Mesenchymal stem cell (in vitro differentiated cells and primary cell): ENCODE measurements around the gene WDR18.

Source experiments
- DNase-seq: peaks from one replicate; pipeline ENCODE4 v3.0.0-alpha.2; 2013
- H2AFZ ChIP-seq: one replicate; pipeline ENCODE4 v1.6.1; 2013; ENCODE audit warnings: low read depth, mild to moderate bottlenecking, control low read depth, inconsistent platforms, low read length, moderate library complexity
- H2AK5ac ChIP-seq: 2 replicates; pipeline ENCODE4 v1.6.1; 2013; ENCODE audit warnings: low read length, moderate library complexity, mild to moderate bottlenecking, inconsistent platforms; ENCODE audit not compliant: severe bottlenecking
- H2BK120ac ChIP-seq: one replicate; pipeline ENCODE4 v1.6.1; 2013; ENCODE audit warnings: low read depth, mild to moderate bottlenecking, inconsistent platforms, low read length, moderate library complexity
- H2BK12ac ChIP-seq, 2 experiments: one replicate each; pipeline ENCODE4 v1.6.1; 2013; ENCODE audit warnings: inconsistent platforms in 2 of 2, low read length in 2 of 2, mild to moderate bottlenecking in 2 of 2, moderate library complexity in 2 of 2, control low read depth in 1 of 2
- H2BK15ac ChIP-seq: one replicate; pipeline ENCODE4 v1.6.1; 2013; ENCODE audit warnings: mild to moderate bottlenecking, low read depth, inconsistent platforms; ENCODE audit not compliant: poor library complexity, severe bottlenecking
- H2BK5ac ChIP-seq: 2 replicates; pipeline ENCODE4 v1.6.1; 2013; ENCODE audit warnings: low read depth, mild to moderate bottlenecking, low read length, control low read depth, inconsistent platforms; ENCODE audit not compliant: poor library complexity, severe bottlenecking
- H3K14ac ChIP-seq, 2 experiments: one replicate each; pipeline ENCODE4 v1.6.1; 2013; ENCODE audit warnings: inconsistent platforms in 2 of 2, low read length in 2 of 2, control low read depth in 1 of 2, mild to moderate bottlenecking in 1 of 2, moderate library complexity in 1 of 2
- H3K18ac ChIP-seq, 2 experiments: one replicate each; pipeline ENCODE4 v1.6.1; 2013; ENCODE audit warnings: inconsistent platforms in 2 of 2, low read length in 2 of 2, control low read depth in 1 of 2, low read depth in 1 of 2, mild to moderate bottlenecking in 1 of 2
- H3K23ac ChIP-seq, 2 experiments: one replicate each; pipeline ENCODE4 v1.6.1; 2013; ENCODE audit warnings: inconsistent platforms in 2 of 2, low read length in 2 of 2, mild to moderate bottlenecking in 2 of 2, moderate library complexity in 2 of 2, control low read depth in 1 of 2
- H3K27ac ChIP-seq: 2 replicates; pipeline ENCODE4 v1.5.1; 2013; ENCODE audit warnings: mild to moderate bottlenecking, moderate library complexity, low read length, control low read depth, inconsistent platforms; ENCODE audit not compliant: poor library complexity, severe bottlenecking
- H3K27me3 ChIP-seq, 2 experiments: 2 replicates each; pipeline versions ENCODE4 v1.6.1 to v1.7.0; 2013; ENCODE audit warnings: low read length in 2 of 2, mild to moderate bottlenecking in 2 of 2, moderate library complexity in 2 of 2, control low read depth in 1 of 2, inconsistent platforms in 1 of 2; ENCODE audit not compliant: control insufficient read depth in 1 of 2, insufficient read depth in 1 of 2
- H3K36me3 ChIP-seq, 2 experiments: 2 replicates each; pipeline versions ENCODE4 v1.6.1 to v1.7.0; 2013; ENCODE audit warnings: low read length in 2 of 2, control low read depth in 1 of 2, inconsistent platforms in 1 of 2, low read depth in 1 of 2, mild to moderate bottlenecking in 1 of 2; ENCODE audit not compliant: insufficient read depth in 2 of 2, control insufficient read depth in 1 of 2
- H3K4ac ChIP-seq, 2 experiments: one replicate each; pipeline ENCODE4 v1.6.1; 2013; ENCODE audit warnings: inconsistent platforms in 2 of 2, low read length in 2 of 2, mild to moderate bottlenecking in 2 of 2, moderate library complexity in 2 of 2, control low read depth in 1 of 2, low read depth in 1 of 2
- H3K4me1 ChIP-seq: 2 replicates; pipeline ENCODE4 v1.6.1; 2013; ENCODE audit warnings: low read depth, low read length, control low read depth; ENCODE audit not compliant: control insufficient read depth, insufficient read depth
- H3K4me2 ChIP-seq: 2 replicates; pipeline ENCODE4 v1.6.1; 2013; ENCODE audit warnings: low read length, mild to moderate bottlenecking, inconsistent platforms; ENCODE audit not compliant: poor library complexity, severe bottlenecking
- H3K4me3 ChIP-seq, 2 experiments: 2 replicates each; pipeline versions ENCODE4 v1.5.1 to v1.7.0; 2013; ENCODE audit warnings: low read length in 2 of 2, mild to moderate bottlenecking in 2 of 2, control low read depth in 1 of 2, low read depth in 1 of 2; ENCODE audit not compliant: insufficient read depth in 1 of 2
- H3K79me1 ChIP-seq: replicated peaks from 2 replicates; pipeline ENCODE4 v1.6.1; 2013; ENCODE audit warnings: mild to moderate bottlenecking, control low read depth, low read length, inconsistent platforms; ENCODE audit not compliant: poor library complexity, severe bottlenecking
- H3K9ac ChIP-seq: 2 replicates; pipeline ENCODE4 v1.7.0; 2013; ENCODE audit warnings: mild to moderate bottlenecking, low read length, moderate library complexity
- H3K9me3 ChIP-seq: 2 replicates; pipeline ENCODE4 v1.7.0; 2013; ENCODE audit warnings: mild to moderate bottlenecking, low read length; ENCODE audit not compliant: control insufficient read depth
- H4K8ac ChIP-seq: one replicate; pipeline ENCODE4 v1.6.1; 2013; ENCODE audit warnings: inconsistent platforms, mild to moderate bottlenecking, low read length, moderate library complexity
- H4K91ac ChIP-seq: one replicate; pipeline ENCODE4 v1.6.1; 2013; ENCODE audit warnings: mild to moderate bottlenecking, low read length, inconsistent platforms
- WGBS: methylation state at CpG from one replicate; pipeline ENCODE4 v1.1.7; 2013; ENCODE audit warnings: mixed read lengths; 5-methylcytosine and 5-hydroxymethylcytosine counted together

WDR18 gene

GRCh38 chr19:1002600-1002999, 18.5 kb downstream of the WDR18 start:
- no peak for DNase-seq
- H2AFZ ChIP-seq: no peak overlapping the region
- no peak overlapping the region for H4K91ac ChIP-seq
- H3K27ac ChIP-seq: no peak overlapping the region
- no peak overlapping the region for H2BK120ac ChIP-seq
- no peak overlapping the region for H3K23ac ChIP-seq
- no peak overlapping the region for H2BK5ac ChIP-seq
- no peak overlapping the region for H2BK15ac ChIP-seq
- peaks cover 8% of the 10 kb centered on the region for H3K4me1 ChIP-seq
- no peak overlapping the region for H4K8ac ChIP-seq
- H3K18ac ChIP-seq: no peak overlapping the region
- no peaks in the 10 kb centered on the region for H3K9me3 ChIP-seq
- no peak overlapping the region for H2BK12ac ChIP-seq
- H3K79me1 ChIP-seq: no peaks in the 10 kb centered on the region
- no peak overlapping the region for H2AK5ac ChIP-seq
- H3K27me3 ChIP-seq: peaks cover 28 to 56% of the 10 kb centered on the region in 2 experiments
- peaks cover 0 to 14% of the 10 kb centered on the region in 2 experiments for H3K36me3 ChIP-seq
- no peak overlapping the region for H3K14ac ChIP-seq
- no peak overlapping the region for H3K4ac ChIP-seq
- H3K9ac ChIP-seq: no peak overlapping the region
- H3K4me3 ChIP-seq: no peak overlapping the region
- H3K4me2 ChIP-seq: no peak overlapping the region
- 67% methylated on average over 4 of the region's 4 CpGs for WGBS

GRCh38 chr19:1003283-1003682, 19.1 kb downstream of the WDR18 start:
- 89% methylated on average over 37 of the region's 37 CpGs for WGBS
- no peak overlapping the region for H3K18ac ChIP-seq
- H3K4me2 ChIP-seq: no peak overlapping the region
- no peak overlapping the region for H2BK120ac ChIP-seq
- H3K23ac ChIP-seq: no peak overlapping the region
- H3K79me1 ChIP-seq: no peaks in the 10 kb centered on the region
- H3K14ac ChIP-seq: no peak overlapping the region
- peaks cover 8% of the 10 kb centered on the region for H3K4me1 ChIP-seq
- no peak overlapping the region for H2BK12ac ChIP-seq
- H2AFZ ChIP-seq: no peak overlapping the region
- peaks cover 22 to 49% of the 10 kb centered on the region in 2 experiments for H3K27me3 ChIP-seq
- peaks cover 0 to 20% of the 10 kb centered on the region in 2 experiments for H3K36me3 ChIP-seq
- no peak overlapping the region for H3K9ac ChIP-seq
- H2BK15ac ChIP-seq: peak overlapping the region; percentile 49
- no peak overlapping the region for H4K8ac ChIP-seq
- H4K91ac ChIP-seq: no peak overlapping the region
- no peak overlapping the region for H3K4me3 ChIP-seq
- no peaks in the 10 kb centered on the region for H3K9me3 ChIP-seq
- H2AK5ac ChIP-seq: no peak overlapping the region
- H3K27ac ChIP-seq: no peak overlapping the region
- H3K4ac ChIP-seq: no peak overlapping the region
- H2BK5ac ChIP-seq: no peak overlapping the region
- no peak for DNase-seq

- WGBS: 81% methylated on average over 32 of the region's 32 CpGs
- no peak overlapping the region for H3K18ac ChIP-seq
Observed at GRCh38 chr19:1004204-1004802, 20.2 kb downstream of the WDR18 start.

GRCh38 chr19:1004803-1005664, 20.9 kb downstream of the WDR18 start:
- no peak overlapping the region for H3K4me2 ChIP-seq
- H2BK12ac ChIP-seq: no peak overlapping the region
- H3K23ac ChIP-seq: no peak overlapping the region
- H4K8ac ChIP-seq: no peak overlapping the region
- H3K4me3 ChIP-seq: peak overlapping the region in 1 of 2 experiments; percentile 9
- WGBS: 92% methylated on average over 62 of the region's 70 CpGs
- no peak overlapping the region for H3K9ac ChIP-seq
- no peak overlapping the region for H2AK5ac ChIP-seq
- no peak overlapping the region for H3K4ac ChIP-seq
- no peak for DNase-seq
- no peak overlapping the region for H3K27ac ChIP-seq
- no peaks in the 10 kb centered on the region for H3K9me3 ChIP-seq
- H3K18ac ChIP-seq: no peak overlapping the region
- H2BK120ac ChIP-seq: no peak overlapping the region
- H2AFZ ChIP-seq: no peak overlapping the region
- no peak overlapping the region for H2BK15ac ChIP-seq
- peaks cover 11% of the 10 kb centered on the region for H3K4me1 ChIP-seq
- H3K27me3 ChIP-seq: peaks cover 11 to 36% of the 10 kb centered on the region in 2 experiments
- H3K36me3 ChIP-seq: peaks cover 7 to 37% of the 10 kb centered on the region in 2 experiments
- peaks cover 5% of the 10 kb centered on the region for H3K79me1 ChIP-seq
- no peak overlapping the region for H2BK5ac ChIP-seq
- H3K14ac ChIP-seq: no peak overlapping the region
- no peak overlapping the region for H4K91ac ChIP-seq

More at GRCh38 chr19:1004204-1004802, 20.2 kb downstream of the WDR18 start:
- Histone ChIP-seq H2BK12ac (no peak overlapping the region), H3K4ac (no peak overlapping the region), H2AK5ac (no peak overlapping the region), H3K36me3 (peaks cover 0 to 30% of the 10 kb centered on the region in 2 experiments), H3K14ac (no peak overlapping the region), H3K9me3 (no peaks in the 10 kb centered on the region), H3K23ac (no peak overlapping the region), H4K8ac (no peak overlapping the region), H3K9ac (no peak overlapping the region), H4K91ac (no peak overlapping the region), H3K4me1 (peaks cover 8% of the 10 kb centered on the region), H3K79me1 (peaks cover 1% of the 10 kb centered on the region), H2BK5ac (no peak overlapping the region), H2BK15ac (no peak overlapping the region), H2AFZ (no peak overlapping the region), H3K4me3 (no peak overlapping the region), H2BK120ac (no peak overlapping the region), H3K27ac (no peak overlapping the region), H3K4me2 (no peak overlapping the region), H3K27me3 (peaks cover 14 to 39% of the 10 kb centered on the region in 2 experiments)
- no peak for DNase-seq
